GM19438 (cell line): Measurements from ENCODE around the gene RASL10B.

Experiments used
- ATAC-seq: cut with Tn5 transposase; IDR thresholded peaks from one replicate; pipeline ENCODE4 v1.9.1; 2021; ENCODE audit warnings: low read depth; ENCODE audit not compliant: unreplicated experiment

The RASL10B gene

DNA sequence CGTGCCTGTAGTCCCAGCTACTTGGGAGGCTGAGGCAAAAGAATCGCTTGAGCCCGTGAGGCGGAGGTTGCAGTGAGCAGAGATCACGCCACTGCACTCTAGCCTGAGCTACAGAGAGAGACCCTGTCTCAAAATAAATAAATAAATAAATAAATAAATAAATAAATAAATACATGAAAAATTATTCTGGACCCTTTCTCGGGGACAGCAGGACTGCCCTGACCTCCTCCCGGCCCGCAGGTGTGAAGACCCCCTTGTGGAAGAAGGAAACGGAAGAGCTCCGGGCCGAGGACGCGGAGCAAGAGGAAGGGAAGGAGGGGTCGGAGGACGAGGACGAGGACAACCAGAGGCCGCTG, 32.3 kb downstream of the RASL10B start:
- ATAC-seq = no peak

DNA sequence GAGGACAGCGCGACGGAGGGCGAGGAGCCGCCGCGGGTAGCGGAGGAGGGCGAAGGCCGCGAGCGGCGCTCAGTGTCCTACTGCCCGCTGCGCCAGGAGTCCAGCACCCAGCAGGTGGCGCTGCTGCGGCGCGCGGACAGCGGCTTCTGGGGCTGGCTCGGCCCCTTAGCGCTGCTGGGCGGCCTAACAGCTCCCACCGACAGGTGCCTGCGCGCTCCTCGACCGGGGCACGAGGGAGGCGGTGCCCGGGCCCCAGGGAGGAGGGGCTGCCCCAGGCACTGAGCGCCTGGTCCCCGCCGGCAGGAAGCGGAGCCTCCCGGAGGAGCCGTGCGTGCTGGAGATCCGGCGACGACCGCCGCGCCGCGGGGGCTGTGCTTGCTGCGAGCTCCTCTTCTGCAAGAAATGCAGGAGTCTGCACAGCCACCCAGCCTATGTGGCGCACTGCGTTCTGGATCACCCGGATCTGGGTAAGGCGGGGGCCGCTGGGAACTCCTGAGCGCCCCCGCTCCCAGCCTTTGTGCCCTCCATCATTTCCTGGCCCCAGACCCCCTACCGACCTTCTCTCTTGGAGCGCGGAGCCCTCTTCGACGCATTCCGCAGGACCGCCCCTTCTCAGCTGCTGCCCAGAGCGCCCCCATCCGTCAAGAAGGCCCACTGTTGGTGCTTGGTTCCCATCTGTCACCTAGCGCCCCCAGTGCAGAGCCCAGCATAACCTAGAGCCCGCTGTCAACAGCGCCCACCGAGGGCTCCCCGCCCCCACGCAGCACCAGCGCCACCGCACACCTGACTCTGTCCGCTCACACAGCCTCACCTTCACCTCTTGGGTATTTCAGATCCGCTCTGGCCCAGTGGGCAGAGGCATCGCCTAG, 32.9 kb downstream of the RASL10B start:
- ATAC-seq = peak; percentile 90

DNA sequence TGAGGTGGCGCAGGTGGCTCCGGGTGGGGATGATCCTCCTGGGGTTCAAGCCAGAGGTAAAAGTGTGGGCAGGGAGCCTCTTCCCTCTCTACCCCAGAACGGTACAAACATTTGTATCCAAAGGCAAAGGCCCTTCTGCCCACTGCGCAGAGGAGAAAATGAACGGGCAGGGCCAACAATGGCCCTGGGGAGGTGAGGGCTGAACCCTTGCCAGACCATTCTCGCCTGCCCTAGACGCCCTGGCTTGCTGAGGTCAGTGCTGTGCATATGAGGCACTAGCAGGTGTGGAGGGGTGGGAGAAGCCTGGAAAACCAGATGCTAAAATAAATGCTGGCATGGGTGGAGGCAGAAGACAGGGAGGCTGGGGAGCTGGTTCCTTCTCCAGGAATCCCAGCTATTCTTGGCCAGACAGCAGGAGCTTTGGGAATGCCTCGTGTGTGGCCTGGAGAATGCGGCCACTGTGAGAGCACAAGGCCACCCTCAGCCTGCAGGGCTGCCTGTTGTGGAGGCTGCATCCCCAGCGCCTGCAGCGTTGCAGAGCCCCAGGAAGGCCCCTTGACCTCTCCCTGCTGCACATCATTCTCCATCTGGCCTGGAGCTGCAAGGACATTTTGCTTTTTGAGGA, 33.8 kb downstream of the RASL10B start:
- no peak for ATAC-seq

DNA sequence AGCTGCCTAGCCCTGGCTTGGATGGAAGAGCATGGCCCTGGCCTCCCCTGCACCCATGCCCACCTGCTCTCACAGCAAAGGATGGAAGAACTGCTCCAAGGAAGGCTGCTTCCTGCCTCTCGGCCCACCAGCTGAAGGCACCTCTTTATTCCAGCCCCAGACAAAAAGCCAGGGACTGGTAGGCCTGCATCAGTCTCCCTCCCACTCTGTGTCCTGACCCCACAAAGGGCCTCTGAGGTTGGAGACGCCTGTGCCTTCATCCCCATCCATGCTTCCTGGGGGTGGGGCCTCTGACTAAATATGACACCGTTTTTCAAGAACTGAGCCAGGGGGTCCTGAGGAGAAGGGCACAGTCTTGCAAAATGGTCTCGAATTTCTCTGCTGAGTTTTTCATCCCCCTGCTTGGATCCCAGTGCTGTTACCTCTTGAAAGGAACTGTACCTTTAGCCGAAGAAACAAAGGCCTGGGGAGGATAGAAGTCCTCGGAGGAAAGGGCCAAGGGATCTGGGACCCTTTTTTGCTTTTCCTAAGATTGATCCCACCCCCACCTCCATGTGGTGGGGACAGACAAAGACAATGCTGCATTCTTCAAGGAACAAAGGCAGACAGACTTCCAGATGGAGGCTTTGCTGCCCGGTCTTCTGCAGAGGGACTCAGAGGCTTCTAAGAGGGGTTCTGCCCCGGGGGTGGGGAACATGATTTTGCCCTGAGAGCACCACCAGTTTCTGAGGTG, 34.5 kb downstream of the RASL10B start:
- ATAC-seq = no peak

DNA sequence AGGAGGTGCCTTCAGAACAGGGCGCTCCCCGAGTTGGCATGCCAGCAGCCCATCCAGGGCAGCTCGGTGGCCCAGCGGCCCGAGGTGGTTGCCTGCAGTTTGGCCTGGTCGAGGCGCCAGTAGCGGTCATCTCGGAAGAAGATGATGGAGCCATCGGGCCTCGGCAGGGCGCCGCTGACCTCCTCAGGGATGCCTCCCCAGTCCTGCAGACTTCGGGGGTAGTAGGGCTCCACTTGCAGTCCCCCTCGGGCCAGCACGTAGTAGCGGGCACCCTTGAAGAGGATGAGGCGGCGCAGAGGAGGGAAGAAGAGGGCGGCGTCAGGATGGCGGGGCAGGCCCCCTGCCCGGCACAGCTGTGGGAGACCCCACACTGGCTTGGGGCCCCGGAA, 35.0 kb downstream of the RASL10B start:
- ATAC-seq = no peak

DNA sequence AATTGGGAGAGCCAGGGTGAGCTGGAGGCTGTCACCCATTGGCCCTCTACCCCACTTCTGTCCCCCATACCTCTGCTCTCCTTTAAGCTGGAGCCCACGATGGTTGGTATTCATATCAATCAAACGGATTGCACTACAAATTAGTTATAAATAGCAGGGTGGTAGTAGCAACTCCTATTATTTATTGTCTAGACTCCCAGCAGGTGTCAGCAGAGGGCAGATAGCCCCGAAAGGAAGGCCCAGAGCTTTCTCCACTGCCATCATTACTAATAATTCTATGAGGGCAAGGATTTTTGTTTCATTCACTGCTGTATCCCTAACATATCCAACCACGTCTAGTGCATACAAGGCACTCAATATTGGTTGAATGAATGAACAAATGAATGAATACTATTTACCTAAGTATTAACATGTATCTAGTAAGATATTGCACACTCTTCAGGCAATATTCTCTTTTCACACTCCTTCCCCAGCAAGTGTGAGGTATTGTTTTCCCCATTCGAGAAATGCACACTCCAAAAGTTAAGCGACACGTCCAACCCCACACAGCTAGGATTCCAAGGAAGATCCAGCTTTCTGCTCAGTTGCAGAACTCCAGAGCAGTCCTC, 35.6 kb downstream of the RASL10B start:
- ATAC-seq = no peak

DNA sequence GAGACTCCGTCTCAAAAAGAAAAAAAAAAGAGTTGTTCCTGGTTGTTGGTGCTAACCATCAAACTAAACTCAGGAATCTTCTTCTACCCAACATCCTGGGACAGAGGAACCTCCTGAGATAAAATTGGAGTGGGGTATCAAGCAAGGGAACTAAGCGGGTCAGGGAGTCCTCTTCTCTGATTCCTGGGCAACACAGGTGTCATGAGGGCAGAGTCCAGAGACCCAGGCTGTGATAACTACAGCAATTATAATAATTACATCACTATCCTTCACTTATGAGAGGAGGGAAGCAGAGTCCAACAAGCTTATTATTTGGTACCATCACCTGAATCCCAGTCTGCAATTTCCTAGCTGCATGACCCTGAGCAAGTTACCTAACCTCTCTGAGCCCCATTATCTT, 37.4 kb downstream of the RASL10B start:
- ATAC-seq = no peak

DNA sequence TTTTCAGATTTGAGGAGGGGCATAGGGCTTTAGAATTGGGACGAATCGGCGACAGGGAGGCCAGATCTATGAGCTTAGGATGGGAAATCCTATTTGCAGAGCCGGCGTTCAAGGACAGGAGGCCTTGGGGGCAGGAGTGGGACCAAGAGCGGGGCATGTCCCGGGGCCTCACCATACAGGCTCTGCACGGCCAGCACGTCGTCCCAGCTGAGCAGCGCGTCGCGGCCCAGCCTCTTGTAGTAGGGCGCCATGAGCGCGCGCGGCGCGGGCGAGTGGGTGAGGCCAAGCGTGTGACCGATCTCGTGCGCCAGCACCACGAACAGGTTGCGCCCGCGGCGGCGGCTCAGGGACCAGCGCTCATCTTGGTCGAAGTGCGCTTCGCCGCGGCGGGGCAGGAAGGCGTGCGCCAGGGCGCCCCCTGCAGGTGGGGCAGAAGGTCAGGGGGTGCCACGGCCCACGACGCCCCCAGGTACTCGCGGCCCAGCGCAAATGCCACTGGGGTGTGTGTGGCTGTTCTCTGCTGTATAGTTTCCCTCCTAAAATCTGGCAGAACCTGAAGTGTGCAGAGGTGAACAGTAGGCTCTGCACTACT, 38.6 kb downstream of the RASL10B start:
- no peak for ATAC-seq

DNA sequence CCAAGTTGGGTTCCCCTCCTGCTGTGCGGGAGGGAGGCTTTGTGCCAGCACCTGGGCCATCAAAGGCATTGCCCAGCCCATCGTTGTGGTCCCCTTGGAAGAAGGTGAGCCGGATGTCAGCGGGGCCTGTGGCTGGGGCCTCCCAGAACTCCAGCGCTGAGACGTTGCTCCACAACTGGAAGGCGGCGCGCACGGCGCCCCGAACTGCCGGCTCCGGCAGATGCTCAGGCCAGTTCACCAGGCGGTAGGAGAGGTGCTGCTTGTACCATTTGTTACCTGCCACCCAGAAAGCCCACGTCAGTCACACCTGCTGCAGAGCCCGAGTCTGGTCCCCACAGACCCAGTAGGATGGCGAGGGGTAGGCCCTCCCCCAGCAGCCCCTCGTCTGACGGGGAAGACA, 41.7 kb downstream of the RASL10B start:
- ATAC-seq = no peak

DNA sequence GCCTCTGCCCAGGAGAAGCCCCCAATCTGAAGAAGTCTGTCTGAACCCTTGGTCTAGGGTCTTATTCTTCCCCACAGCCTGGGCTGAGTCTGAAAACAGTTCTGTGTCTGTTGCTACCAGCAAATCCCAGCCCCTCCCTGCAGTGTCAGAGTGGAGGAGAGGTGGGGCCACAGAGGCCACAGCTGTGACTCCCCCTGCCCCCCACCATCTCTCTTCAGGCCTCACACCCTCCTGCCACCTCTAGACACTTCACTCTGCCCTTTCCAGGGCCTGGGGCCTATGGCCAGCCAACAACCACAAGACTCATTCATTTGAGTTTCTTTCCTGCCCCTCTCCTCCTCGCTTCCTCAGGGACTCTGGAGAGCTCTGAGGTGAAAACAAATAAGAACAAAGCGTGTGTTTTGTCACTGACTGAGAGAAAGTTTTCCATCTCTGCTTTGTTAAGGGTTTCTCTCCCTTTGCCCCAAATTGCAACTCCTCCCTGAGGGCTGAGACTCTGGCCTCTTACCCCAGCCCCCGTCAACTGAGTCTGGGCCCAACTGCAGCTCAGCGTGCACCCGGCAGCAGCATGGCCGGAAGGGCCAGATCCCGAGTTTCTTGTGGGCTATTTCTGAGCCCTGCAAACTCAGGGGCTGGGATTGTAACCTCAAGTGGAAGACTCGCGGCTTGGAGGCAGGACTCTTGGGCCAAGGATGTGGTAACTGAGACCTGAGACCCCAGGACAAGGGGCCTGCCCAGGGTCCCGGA, 42.4 kb downstream of the RASL10B start:
- ATAC-seq = no peak

DNA sequence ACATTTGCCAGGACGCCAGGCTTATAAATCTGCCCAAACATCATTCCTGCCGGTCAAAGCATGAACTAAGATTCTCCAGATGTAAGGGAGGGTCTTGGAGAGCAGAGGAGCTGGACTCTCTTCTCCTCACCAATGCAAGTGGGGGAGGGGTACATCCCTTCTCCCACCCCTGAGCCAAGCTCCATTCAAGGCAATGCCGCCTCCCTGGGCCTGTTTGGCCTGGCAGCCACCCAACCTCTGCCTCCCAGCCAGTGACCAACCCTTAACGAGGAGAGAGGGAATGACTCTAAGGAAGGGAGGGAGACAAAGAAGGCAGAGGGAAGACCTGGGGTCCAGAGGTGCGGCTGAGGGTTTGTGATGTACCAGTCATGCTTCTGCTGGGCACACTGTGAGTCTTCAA, 43.1 kb downstream of the RASL10B start:
- ATAC-seq = no peak

DNA sequence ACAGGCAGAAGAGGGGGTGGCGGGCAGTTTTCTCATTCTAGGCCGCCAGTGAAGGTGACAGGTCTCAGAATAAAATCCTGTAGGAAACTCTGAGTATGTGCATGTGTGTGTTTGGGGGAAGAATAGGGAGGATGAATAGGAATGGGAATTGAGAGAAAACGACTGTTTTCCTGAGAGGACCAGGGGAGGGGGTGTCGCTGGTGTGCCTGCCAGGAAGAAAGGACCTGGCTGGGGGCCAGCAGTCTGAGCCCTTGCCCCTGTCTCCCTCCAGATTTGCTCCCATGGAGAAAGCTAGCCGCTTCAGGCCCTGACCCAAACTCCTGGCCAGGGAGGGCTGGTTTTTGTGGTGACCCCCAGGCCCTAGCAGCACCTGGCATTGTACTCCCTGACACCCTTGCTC, 43.6 kb downstream of the RASL10B start:
- ATAC-seq = no peak

DNA sequence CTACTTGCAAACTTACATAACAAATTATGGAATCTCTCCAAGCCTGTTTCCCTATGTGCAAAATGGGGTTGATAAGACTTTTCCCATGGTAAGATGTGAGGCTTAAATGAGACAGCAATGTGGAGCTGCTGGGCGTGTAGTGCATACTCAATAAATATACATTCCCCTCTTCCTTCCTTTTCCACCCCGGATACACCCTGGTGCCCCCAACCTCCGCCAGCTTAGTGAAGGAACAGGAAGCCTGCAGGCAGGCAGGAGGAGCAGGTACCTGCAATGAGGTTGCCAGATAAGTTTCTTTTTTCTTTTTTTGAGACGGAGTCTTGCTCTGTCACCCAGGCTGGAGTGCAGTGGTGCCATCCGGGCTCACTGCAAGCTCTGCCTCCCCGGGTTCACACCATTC, 44.1 kb downstream of the RASL10B start:
- ATAC-seq = no peak

DNA sequence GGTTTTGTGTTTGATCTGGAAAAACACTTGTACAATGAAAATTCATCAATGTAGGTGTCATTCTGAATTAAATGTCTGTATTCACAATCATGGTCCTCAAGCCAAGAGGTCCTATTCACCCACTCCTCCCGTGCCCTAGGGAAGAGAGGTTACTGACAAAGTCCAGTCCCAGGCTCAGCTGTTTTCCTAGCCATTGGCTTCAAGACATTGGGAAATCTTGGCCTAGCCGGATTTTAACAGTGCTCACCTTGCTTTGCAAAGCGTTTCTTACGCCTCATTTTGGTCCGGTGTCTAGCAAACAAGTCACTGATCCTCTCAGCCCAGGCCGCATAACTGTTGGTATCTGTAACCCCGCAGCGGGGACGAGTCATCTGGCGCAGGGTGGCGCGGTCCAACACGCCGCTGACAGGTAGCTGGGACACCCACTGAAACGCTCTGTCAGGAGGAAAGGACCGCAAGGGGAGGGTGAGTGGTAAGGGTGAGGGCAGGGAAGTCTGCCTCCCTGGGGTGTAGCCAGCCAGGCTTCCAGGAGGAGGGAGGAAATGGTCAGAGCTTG, 47.3 kb downstream of the RASL10B start:
- no peak for ATAC-seq

DNA sequence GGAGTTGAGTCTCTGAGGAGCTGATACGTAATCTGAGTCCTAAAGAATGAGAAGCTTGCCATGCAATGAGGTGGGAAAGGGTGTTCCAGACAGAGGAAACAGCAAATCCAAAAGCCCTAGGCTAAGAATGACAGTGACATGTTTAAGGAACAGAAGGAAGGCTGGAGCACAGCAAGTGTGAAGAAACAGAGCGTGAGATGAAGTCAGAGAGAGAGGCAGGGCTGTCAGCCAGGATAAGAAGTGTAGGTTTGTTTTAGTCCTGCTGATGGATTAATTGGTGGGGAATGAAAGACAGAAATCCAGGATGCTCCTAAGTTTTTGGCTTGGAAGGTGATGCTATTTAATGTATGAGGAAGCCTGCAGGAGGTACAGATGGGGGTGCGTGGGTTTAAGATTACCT, 49.5 kb downstream of the RASL10B start:
- no peak for ATAC-seq

DNA sequence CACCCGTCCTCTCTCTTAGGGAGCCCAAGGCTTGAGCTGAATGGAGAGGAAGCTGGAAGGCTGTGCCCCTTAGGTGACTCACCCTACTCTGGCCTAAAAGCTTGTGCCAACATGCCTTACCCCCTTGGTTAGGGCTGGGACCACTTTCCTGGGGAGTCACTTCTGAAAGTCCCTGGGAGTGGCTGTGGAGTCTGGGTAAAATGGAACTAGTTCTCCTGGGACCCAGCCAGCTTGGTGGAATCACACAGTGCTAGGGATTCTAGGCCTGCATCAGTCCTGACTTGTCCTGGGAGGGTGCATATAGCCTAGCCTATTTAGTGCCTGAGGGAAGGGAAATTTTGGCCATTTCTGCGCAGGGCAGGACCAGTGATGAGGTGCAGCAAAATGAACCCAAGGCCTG, 53.5 kb downstream of the RASL10B start:
- ATAC-seq = no peak

DNA sequence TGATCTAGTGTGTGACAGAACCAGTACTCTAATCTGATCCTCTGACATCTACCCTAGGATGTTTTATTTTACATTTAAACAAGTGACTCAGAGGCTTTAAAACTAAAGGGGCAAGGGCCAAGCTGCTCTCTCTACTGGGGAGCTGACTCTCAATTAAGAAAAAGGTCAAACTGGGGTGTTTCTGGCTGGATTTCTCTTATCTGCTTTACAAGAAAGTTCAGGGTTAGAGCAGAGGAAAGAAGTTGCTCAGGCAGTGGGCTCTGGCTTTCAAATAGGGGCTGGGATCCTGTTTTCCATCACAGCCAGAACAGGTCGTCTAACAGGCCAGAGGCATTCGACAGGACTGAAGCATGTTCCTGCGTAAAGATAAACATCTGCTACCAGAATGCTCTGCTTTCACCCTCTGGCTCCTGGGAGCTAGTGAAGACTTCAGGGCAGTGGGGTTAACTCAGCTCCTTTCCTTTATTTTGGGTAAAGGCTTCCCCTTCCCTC, 55.5 kb downstream of the RASL10B start:
- no peak for ATAC-seq

DNA sequence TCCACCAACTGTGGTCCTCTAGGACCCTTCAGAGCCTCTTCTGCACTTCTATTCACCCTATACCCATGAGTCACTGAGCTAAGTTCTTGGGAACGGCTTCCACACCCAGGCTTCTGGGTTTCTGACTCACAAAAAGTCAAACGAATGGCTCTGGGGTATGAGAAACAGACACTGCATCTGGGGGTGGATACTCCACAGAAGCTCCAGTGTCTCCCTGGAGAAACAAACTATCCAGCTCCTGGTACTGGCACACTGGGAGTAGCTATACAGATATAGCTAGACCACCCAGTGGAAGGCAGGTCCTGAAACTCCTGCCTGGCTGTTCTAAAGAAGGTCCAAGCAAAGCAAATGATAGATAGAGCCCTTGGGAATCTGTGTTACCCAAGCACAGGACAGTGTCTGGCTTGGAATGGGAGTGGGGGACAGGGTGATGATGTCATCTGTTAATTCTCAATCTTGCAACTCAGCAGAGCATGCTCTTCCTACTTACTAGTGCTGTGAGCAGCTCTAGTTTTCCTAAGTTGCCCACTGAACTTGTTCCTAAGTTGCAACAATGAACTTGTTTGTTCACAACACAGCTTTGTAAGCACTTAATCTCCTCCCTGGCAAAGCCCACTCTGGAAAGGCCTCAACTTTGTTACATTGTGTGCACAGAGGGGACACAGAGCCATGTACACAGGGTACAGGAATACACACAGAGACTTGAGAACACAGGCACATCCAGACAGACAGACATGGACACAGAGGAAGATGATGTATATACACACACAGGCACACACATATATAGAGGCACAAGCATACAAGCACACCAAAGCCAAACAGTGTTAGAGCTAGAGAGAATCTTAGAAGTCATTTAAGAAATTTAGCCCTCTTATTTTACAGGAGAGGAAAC, 57.3 kb downstream of the RASL10B start:
- ATAC-seq = no peak

DNA sequence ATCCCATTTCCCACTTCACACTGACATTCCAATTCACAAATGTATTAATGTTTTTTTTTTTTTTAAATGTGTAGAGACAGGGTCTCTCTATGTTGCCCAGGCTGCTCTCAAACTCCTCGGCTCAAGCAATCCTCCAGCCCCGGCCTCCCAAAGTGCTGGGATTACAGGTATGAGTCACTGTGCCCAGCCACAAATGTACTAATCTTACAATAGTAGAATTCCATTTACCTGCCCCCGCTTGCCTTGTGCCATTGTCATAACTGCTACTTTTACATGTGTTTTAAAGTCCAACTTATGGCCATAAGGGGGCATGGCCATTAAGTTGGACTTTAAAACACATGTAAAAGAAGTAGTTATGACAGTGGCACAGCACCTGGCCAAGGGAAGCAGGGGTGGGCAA, 59.4 kb downstream of the RASL10B start:
- ATAC-seq = no peak
